Measurements from ENCODE around the gene PRKG2.

Gene PRKG2

GRCh38 chr4:81096566-81096965 is 118.5 kb downstream of the PRKG2 start:
- no peak for DNase-seq (ENCODE audit: low read depth in 1 of 2, low spot score in 1 of 2)

- DNase-seq (ENCODE audit: low read depth in 1 of 2, low spot score in 1 of 2): no peak
Observed at GRCh38 chr4:81095389-81095788, 119.6 kb downstream of the PRKG2 start.

- DNase-seq (ENCODE audit: low read depth in 1 of 2, low spot score in 1 of 2): no peak
Observed at GRCh38 chr4:81093720-81094401, 121.2 kb downstream of the PRKG2 start.

GRCh38 chr4:81085979-81086378 is 129.0 kb downstream of the PRKG2 start:
- no peak for DNase-seq (ENCODE audit: low read depth in 1 of 2, low spot score in 1 of 2)

- DNase-seq (ENCODE audit: low read depth in 1 of 2, low spot score in 1 of 2): no peak
Observed at GRCh38 chr4:81085291-81085690, 129.7 kb downstream of the PRKG2 start.

- no peak for DNase-seq (ENCODE audit: low read depth in 1 of 2, low spot score in 1 of 2)
Observed at GRCh38 chr4:81084634-81085033, 130.4 kb downstream of the PRKG2 start.

- no peak for DNase-seq (ENCODE audit: low read depth in 1 of 2, low spot score in 1 of 2)
Observed at GRCh38 chr4:81084029-81084428, 131.0 kb downstream of the PRKG2 start.

- no peak for DNase-seq (ENCODE audit: low read depth in 1 of 2, low spot score in 1 of 2)
Observed at GRCh38 chr4:81081156-81081555, 133.9 kb downstream of the PRKG2 start.

- DNase-seq (ENCODE audit: low read depth in 1 of 2, low spot score in 1 of 2): no peak
Observed at GRCh38 chr4:81071013-81071412, 144.0 kb downstream of the PRKG2 start.

- peak in 1 of 2 donors; percentile 13 for DNase-seq (ENCODE audit: low read depth in 1 of 2, low spot score in 1 of 2)
Observed at GRCh38 chr4:81069706-81070331, 145.2 kb downstream of the PRKG2 start.

GRCh38 chr4:81065446-81065845 is 149.6 kb downstream of the PRKG2 start:
- no peak for DNase-seq (ENCODE audit: low read depth in 1 of 2, low spot score in 1 of 2)

GRCh38 chr4:81062001-81062400 is 153.0 kb downstream of the PRKG2 start:
- no peak for DNase-seq (ENCODE audit: low read depth in 1 of 2, low spot score in 1 of 2)

GRCh38 chr4:81061344-81061730 is 153.7 kb downstream of the PRKG2 start:
- no peak for DNase-seq (ENCODE audit: low read depth in 1 of 2, low spot score in 1 of 2)

GRCh38 chr4:81060587-81061343 is 154.3 kb downstream of the PRKG2 start:
- DNase-seq (ENCODE audit: low read depth in 1 of 2, low spot score in 1 of 2): no peak

- no peak for DNase-seq (ENCODE audit: low read depth in 1 of 2, low spot score in 1 of 2)
Observed at GRCh38 chr4:81058621-81059020, 156.4 kb downstream of the PRKG2 start.

GRCh38 chr4:81052119-81053068 is 162.6 kb downstream of the PRKG2 start:
- DNase-seq (ENCODE audit: low read depth in 1 of 2, low spot score in 1 of 2): peak in 1 of 2 donors; percentile 21

GRCh38 chr4:81049907-81050306 is 165.1 kb downstream of the PRKG2 start:
- DNase-seq (ENCODE audit: low read depth in 1 of 2, low spot score in 1 of 2): no peak

GRCh38 chr4:81049330-81049729 is 165.7 kb downstream of the PRKG2 start:
- no peak for DNase-seq (ENCODE audit: low read depth in 1 of 2, low spot score in 1 of 2)

GRCh38 chr4:81042578-81043365 is 172.2 kb downstream of the PRKG2 start:
- DNase-seq (ENCODE audit: low read depth in 1 of 2, low spot score in 1 of 2): no peak

- no peak for DNase-seq (ENCODE audit: low read depth in 1 of 2, low spot score in 1 of 2)
Observed at GRCh38 chr4:81040012-81040659, 174.9 kb downstream of the PRKG2 start.
